ENCODE measurements around the gene MYO9A. TPM values are rescaled to one million over a fixed set of nuclear protein-coding genes. Genes with fewer than 3 reads are reported as not detected.

The MYO9A gene
- total and polyA plus RNA-seq, 2 donors, result 13.8 to 179 TPM

GRCh38 chr15:71782422-71783165, 335.4 kb downstream of the MYO9A start:
- Histone ChIP-seq H3K27ac (ENCODE audit: low read depth) (no peak overlapping the region), H3K4me1 (ENCODE audit: insufficient read depth) (no peaks in the 10 kb centered on the region), H3K4me3 (ENCODE audit: low read depth, low read length) (no peak overlapping the region), H3K36me3 (ENCODE audit: insufficient read depth) (no peaks in the 10 kb centered on the region)
- DNase-seq (ENCODE audit: extremely low spot score), result no peak
- WGBS, result 79% methylated on average over 10 of the region's 10 CpGs

GRCh38 chr15:71781965-71782265, 336.0 kb downstream of the MYO9A start:
- Histone ChIP-seq H3K36me3 (ENCODE audit: insufficient read depth) (no peaks in the 10 kb centered on the region), H3K27ac (ENCODE audit: low read depth) (no peak overlapping the region), H3K4me1 (ENCODE audit: insufficient read depth) (no peaks in the 10 kb centered on the region), H3K4me3 (ENCODE audit: low read depth, low read length) (no peak overlapping the region)
- no peak for DNase-seq (ENCODE audit: extremely low spot score)
- WGBS, result 80% methylated on average over 8 of the region's 8 CpGs

GRCh38 chr15:71781179-71781964, 336.6 kb downstream of the MYO9A start:
- Histone ChIP-seq H3K4me3 (ENCODE audit: low read depth, low read length) (no peak overlapping the region), H3K27ac (ENCODE audit: low read depth) (no peak overlapping the region), H3K36me3 (ENCODE audit: insufficient read depth) (no peaks in the 10 kb centered on the region), H3K4me1 (ENCODE audit: insufficient read depth) (no peaks in the 10 kb centered on the region)
- 82% methylated on average over 9 of the region's 9 CpGs for WGBS
- DNase-seq (ENCODE audit: extremely low spot score), result no peak

GRCh38 chr15:71780115-71780976, 337.6 kb downstream of the MYO9A start:
- WGBS, result 29% methylated on average over 13 of the region's 13 CpGs
- Histone ChIP-seq H3K4me1 (ENCODE audit: insufficient read depth) (no peaks in the 10 kb centered on the region), H3K27ac (ENCODE audit: low read depth) (no peak overlapping the region), H3K36me3 (ENCODE audit: insufficient read depth) (no peaks in the 10 kb centered on the region), H3K4me3 (ENCODE audit: low read depth, low read length) (no peak overlapping the region)
- no peak for DNase-seq (ENCODE audit: extremely low spot score)

GRCh38 chr15:71779073-71779797, 338.7 kb downstream of the MYO9A start:
- Histone ChIP-seq H3K27ac (ENCODE audit: low read depth) (no peak overlapping the region), H3K4me1 (ENCODE audit: insufficient read depth) (no peaks in the 10 kb centered on the region), H3K4me3 (ENCODE audit: low read depth, low read length) (no peak overlapping the region), H3K36me3 (ENCODE audit: insufficient read depth) (no peaks in the 10 kb centered on the region)
- WGBS, result 86% methylated on average over 6 of the region's 6 CpGs
- no peak for DNase-seq (ENCODE audit: extremely low spot score)

- H3K4me3 ChIP-seq (ENCODE audit: low read depth, low read length), result no peak overlapping the region
- H3K27ac ChIP-seq (ENCODE audit: low read depth), result no peak overlapping the region
- H3K36me3 ChIP-seq (ENCODE audit: insufficient read depth), result no peaks in the 10 kb centered on the region
- no peak for DNase-seq (ENCODE audit: extremely low spot score)
- no peaks in the 10 kb centered on the region for H3K4me1 ChIP-seq (ENCODE audit: insufficient read depth)
- WGBS, result 85% methylated on average over 16 of the region's 16 CpGs
These were observed 340.6 kb downstream of the MYO9A start for GRCh38 chr15:71777216-71777943.

GRCh38 chr15:71776304-71776703, 341.6 kb downstream of the MYO9A start:
- peaks cover 1% of the 10 kb centered on the region for H3K36me3 ChIP-seq (ENCODE audit: insufficient read depth)
- no peak overlapping the region for H3K4me3 ChIP-seq (ENCODE audit: low read depth, low read length)
- no peak overlapping the region for H3K27ac ChIP-seq (ENCODE audit: low read depth)
- WGBS, result 67% methylated on average over 3 of the region's 3 CpGs
- DNase-seq (ENCODE audit: extremely low spot score), result no peak
- no peaks in the 10 kb centered on the region for H3K4me1 ChIP-seq (ENCODE audit: insufficient read depth)

- no peak for DNase-seq (ENCODE audit: extremely low spot score)
- H3K4me1 ChIP-seq (ENCODE audit: insufficient read depth), result no peaks in the 10 kb centered on the region
- H3K4me3 ChIP-seq (ENCODE audit: low read depth, low read length), result no peak overlapping the region
- H3K27ac ChIP-seq (ENCODE audit: low read depth), result no peak overlapping the region
- peaks cover 1% of the 10 kb centered on the region for H3K36me3 ChIP-seq (ENCODE audit: insufficient read depth)
These were observed 342.1 kb downstream of the MYO9A start for GRCh38 chr15:71775856-71776255.

GRCh38 chr15:71773206-71773859, 344.6 kb downstream of the MYO9A start:
- DNase-seq (ENCODE audit: extremely low spot score), result no peak
- H3K4me3 ChIP-seq (ENCODE audit: low read depth, low read length), result no peak overlapping the region
- peaks cover 1% of the 10 kb centered on the region for H3K36me3 ChIP-seq (ENCODE audit: insufficient read depth)
- no peaks in the 10 kb centered on the region for H3K4me1 ChIP-seq (ENCODE audit: insufficient read depth)
- H3K27ac ChIP-seq (ENCODE audit: low read depth), result no peak overlapping the region
- 88% methylated on average over 1 of the region's 1 CpG for WGBS

Small RNA genes lying within 50 kb of the gene (small RNA-seq; reads per million reads assigned to genes)
- gene RNA5SP399 (not detected), gene RNU2-65P (not detected)

Other genes starting within 250 kb of the MYO9A start
- 2.6 TPM for gene SENP8, start 253 bp upstream of the MYO9A start, total RNA-seq
- 1.8 TPM for gene SENP8, start 253 bp upstream of the MYO9A start, polyA plus RNA-seq
- gene GRAMD2A, start 79.6 kb upstream of the MYO9A start, total RNA-seq, result 0.74 TPM
- 0.19 TPM for gene GRAMD2A, start 79.6 kb upstream of the MYO9A start, polyA plus RNA-seq
- gene PKM, start 113.0 kb upstream of the MYO9A start, total RNA-seq, result 230 TPM
- gene PKM, start 113.0 kb upstream of the MYO9A start, polyA plus RNA-seq, result 524 TPM
- 33.7 TPM for gene PARP6, start 154.4 kb upstream of the MYO9A start, total RNA-seq
- 41.6 TPM for gene PARP6, start 154.4 kb upstream of the MYO9A start, polyA plus RNA-seq
- gene CELF6, start 202.0 kb upstream of the MYO9A start, total RNA-seq, result 1.5 TPM
- gene CELF6, start 202.0 kb upstream of the MYO9A start, polyA plus RNA-seq, result 3.0 TPM